Measurements from ENCODE around the gene PANX2.
"Not testable (repeated sequence)": the region's sequence is repeated elsewhere in the genome, so short reads cannot be mapped to it uniquely, and the experiment has no call there.

The PANX2 gene

DNA sequence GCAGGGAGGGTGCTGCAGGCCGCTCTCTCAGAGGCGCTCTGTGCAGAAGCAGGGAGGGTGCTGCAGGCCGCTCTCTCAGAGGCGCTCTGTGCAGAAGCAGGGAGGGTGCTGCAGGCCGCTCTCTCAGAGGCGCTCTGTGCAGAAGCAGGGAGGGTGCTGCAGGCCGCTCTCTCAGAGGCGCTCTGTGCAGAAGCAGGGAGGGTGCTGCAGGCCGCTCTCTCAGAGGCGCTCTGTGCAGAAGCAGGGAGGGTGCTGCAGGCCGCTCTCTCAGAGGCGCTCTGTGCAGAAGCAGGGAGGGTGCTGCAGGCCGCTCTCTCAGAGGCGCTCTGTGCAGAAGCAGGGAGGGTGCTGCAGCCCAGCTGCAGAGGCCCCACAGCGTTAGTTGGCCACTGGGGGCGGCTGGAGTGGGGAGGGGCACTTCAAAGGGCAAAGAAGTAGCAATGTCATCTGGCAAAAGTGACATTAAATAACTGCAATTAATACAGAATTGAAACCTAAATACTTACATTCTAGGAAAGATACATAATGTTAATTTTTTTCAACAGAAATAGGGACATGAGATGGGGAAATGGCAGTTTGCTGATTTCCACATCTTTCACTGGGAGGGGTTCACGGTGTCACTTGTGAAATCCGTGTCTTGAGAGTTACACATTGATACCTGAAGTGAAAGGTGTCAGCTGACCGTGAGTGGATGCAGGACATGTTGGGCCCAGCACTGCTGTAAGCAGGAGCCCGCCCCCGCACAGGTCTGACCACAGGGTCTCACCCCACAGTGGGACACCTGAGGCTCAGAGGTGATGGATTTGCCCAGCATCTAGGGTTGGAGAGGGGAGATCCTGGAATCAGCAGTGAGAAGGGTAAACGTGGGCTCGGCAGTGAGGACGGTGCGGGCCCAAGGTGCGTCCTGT lies 23.0 kb upstream of the PANX2 start:
- DNase-seq: not testable (repeated sequence)

DNA sequence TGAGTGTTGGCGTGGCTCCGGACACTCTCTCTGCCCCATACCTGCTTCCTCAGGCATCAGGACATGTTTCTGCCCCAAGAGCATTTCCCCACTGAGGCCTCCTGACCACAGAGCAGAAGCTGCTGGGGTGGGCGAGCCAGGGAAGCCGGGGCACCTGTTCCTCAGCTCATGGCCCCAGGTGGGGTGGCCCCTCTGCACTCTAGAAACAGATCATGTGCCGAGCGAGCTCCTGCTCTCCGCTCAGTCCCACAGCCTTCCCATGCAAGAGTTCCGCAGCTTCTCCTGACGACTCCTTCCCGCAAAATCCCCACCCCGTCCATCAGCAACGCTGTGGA lies 22.4 kb upstream of the PANX2 start:
- DNase-seq: no peak

DNA sequence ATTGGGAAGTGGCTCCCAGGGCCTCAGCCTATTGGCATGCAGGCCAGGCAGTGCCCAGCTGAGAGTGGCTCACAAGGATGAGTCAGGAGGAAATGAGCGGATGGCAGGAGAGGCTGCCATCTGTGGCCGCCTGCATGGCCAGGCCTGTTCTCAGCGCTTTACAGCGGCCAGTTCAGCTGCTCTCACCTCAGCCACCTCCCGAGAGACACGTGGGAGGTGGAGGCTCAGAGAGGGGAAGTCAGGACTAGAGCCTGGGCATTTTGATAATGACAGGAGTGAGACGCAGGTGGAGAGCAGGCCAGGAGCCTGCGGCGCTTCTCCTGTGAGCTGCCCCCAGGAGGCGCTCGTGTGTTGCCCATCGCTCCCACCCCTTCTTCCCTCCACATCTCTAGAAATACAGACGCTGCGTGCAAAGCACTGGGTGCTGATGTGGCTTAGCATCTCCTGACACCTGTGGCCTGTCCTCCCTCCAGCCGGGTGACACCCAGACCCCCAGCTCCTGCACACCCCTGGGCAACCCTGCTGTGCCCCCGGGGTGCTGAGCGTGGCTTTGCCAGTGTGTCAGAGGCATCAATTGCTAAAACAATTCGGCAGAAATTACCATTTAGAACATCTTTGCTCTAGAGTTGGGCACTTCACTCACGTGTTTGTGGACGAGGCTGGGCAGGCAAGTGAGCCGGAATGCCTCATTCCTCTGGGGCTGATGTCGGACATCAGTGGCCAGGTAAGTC lies 21.4 kb upstream of the PANX2 start:
- no peak for DNase-seq

DNA sequence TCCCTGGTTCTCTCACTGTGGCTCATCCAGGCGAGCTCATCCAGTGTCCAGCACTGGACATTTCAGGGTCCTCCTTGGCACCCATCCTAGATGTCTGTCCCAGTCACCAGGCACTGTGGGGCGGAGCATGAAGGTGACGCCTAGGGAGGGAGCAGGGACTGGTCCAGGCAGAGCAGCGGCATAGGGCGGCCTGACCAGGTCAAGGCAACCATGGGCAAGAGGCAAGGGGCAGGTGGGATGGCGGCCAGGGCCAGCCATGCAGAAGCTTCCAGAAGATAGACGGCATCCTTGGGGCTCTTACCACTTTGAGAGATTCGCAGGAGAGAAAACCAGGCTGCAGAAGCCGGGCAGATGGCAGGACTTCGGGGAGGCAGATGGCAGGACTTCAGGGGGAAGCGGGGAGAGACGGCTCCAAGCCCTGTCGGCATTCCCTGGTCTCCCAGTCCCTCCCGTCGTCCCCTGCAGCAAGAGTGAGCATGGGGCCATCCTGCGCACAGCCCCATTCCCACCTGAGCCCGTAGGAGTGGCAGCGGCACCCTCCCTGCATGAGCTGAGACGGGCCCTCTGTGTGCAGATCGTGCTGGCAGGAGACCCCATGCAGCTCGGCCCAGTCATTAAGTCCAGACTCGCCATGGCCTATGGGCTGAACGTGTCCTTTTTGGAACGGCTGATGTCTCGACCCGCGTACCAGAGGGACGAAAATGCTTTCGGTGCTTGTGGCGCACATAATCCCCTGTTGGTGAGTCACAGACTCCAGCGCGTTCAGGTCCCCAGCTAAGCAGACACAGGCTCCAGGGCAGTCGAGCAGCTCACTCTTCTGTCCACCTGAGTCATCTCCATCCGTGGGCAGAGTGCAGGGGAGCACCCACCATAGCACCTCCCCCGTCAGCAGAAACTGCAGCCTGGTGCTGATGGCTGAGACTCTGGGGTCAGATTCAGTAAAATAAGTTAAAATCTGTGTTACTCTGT lies 20.1 kb upstream of the PANX2 start:
- DNase-seq: no peak

DNA sequence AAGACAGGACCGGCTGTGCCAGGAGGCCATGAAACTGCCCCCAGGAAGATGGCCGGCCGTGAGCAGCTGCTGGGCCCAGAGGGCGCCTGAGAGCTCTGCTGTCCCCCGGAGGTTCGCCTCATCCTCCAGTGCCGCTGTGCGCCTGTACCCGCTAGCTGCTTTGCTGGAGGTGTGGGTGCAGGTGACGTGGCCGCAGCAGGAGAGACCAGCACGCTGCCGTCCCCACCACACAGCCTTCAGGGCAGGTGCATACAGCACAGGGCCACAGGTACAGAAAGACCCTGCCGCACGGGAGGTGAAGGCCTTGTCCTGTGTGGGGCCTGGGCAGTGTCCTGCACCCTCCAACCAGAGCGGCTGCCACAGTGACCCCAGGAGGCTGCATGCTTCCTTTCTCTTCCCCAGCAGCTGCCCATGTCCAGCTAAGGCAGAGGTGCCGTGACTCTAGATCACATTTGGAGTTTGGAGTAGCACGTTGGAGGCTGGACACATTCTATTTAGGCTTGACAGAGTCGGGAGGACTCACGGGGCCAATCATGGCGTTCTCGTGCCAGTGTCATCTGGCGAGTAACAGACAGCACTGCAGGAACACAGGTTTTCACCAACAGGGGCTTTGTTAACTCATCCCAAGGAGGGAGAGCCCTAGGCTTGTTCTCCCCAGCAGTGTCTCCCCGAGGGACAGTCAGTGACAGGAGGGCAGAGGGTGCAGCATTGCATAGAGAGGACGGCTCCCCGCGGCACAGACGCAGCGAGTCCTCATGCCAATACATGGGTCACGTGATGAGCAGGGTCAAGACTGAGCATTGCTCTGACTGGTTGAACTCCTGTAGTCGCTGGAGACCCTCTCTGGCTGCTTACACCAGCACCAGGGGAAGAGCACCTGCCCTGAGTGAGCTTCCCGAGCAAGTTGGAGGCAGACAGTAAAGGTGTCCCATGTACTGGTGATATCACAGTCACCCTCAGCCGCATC lies 18.7 kb upstream of the PANX2 start:
- DNase-seq: no peak

DNA sequence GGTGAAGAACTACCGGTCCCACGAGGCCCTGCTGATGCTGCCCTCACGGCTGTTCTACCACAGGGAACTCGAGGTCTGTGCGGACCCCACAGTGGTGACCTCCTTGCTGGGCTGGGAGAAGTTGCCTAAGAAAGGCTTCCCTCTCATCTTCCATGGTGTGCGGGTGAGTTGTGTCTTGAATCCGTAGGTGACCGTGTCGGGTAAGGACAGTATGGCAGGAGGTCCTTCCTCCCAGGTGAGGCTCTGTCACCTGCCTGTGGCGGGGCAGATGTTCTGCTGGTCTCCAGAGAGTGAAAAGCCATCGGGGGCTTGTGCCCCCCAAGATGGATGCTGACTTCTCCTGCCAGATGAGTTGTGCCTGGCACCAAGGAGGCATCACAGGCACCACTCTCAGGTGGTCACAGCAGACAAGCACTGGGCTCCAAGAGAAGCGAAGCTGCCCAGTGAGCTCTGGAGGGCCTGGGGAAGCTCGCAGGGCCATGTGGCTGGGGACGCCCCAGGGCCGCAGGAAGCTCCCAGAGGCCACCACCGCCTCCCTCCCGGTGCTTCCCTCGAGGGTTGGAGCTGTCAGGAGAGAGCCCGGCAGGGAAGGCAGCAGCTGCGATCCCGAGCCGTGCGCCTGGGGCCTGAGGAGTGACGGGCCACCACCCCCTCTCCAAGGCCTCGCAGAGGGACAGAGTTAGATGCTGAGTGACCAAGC lies 17.3 kb upstream of the PANX2 start:
- DNase-seq: no peak

DNA sequence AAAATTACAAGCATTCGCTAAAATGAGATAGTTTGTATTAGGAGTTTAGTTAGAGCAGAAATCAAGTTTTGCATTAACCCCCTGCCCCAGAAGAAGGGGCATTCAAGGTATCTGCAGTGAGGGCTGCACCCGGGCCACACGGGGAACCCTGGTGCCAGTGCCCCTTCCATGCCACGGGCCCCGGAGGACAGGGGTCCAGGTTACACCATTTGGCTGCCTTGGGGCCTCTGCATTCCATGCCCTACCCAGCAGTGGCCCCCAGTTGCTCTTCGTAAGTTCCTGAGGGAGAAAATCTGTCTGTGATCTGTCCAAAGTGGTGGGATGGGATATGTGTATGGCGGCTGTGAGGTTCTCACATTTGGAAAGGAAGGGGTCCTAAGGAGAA lies 16.8 kb upstream of the PANX2 start:
- DNase-seq: no peak

DNA sequence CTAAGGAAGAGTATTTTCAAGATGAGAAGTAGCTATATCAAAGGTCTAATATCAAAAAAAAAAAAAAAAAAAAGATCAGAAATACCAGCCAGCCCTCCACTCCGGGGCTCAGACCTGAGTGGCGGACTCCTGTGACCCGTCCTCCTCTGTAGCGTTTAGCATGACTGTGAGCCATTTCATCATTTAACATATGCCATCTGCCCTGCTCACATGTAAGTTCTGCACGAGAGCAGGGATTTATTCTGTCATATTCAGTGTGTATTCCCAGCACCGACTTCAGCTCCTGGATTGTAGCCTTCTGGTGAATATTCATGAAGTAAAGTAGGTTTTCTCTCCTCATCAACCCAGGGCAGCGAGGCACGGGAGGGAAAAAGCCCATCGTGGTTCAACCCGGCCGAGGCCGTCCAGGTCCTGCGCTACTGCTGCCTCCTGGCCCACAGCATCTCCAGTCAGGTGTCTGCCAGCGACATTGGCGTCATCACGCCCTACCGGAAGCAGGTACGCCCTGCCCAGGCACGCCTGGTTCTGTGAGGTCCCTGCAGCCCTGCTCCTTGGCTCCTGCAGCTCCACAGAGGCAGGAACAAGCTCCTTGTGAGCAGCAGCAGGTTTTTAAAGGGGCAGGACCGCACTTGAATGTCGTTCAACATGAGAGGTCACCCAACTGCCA lies 12.7 kb upstream of the PANX2 start:
- DNase-seq: no peak

DNA sequence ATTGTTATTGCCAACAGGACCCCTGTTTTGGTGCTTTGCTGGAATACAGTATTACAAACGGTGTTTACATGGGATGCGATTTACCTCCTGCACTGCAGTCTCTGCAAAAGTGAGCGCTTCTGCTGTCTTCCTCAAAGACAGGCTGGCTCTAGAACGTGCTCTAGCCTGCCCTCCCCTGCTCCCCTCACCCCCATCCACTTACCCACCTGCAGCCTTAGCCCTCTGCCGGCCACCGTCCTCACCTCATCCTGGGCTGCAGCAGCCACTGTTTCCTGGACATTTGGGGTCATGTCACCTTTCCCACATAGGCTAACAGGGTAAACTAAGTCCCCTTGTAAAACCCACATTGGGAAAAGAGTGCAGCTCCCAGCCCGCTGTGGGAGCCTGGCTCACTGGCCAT lies 9.6 kb upstream of the PANX2 start:
- DNase-seq: no peak

DNA sequence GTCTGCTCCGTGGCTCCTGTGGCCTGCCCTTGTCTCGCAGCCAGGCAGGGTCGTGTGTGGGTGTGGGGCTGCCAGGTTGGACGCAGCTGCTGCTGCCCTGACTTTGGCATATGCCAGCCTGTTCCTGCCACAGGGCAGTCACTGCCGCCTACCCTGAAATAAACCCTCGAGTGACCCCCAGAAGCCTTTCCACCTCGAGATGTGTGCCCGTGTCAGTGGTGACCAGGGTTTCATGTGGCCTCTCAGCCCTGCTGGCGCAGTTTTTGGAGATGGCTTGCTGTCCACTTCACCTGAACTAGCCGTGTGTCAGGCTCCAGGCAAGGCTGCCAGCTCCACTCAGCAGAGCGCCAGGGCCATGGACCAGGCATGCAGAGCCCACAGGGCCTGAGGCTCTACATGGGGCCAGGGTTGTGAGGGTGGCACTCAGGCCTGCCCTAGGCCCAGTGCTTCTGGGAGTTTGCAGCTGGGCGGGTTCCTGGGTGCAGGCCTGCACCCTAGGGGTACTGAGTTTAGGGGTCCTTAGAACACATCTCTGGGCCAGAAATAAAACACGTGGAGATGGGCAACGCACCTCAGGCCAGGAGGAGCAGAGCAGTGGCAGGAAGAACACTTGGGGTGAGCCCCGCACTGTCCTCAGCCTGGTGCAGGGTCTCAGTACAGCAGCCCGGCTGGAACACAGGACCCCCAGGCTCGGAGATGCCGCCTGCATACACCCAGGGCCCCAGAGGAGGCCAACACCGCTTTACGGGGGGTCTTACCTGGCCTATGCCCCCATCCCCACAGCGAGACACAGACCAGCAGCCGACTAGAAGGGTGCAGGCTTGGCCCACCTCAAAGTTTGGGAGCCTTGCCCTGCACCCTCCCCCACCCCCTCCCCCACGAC lies 8.8 kb upstream of the PANX2 start:
- no peak for DNase-seq

DNA sequence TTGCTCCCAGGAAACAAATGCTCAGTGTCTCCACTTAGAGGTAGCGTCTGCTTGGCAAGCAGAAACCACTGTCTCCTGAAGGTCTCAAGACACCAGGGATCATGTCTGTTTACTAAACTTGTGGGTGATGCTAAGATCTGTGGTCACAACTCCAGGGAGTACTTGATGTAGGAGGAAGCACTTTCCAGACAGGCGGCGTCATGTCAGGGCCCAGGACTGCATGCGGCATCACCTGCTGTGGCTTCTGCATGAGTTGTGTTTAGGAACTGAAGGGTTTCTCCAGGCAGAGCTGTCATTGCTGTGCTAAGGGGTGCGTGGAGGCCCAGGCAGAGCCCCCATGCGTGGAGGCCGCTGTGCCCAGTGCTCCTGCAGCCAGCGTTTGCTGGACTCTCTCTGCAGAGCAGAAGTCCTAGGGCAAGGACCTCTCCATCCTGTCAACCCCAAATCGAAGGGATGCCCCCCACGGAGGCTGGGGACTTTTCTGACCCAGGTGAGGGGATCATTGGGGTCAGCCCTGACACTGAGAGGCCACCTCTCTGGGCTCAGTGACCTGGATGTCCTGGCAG lies 8.1 kb upstream of the PANX2 start:
- no peak for DNase-seq

DNA sequence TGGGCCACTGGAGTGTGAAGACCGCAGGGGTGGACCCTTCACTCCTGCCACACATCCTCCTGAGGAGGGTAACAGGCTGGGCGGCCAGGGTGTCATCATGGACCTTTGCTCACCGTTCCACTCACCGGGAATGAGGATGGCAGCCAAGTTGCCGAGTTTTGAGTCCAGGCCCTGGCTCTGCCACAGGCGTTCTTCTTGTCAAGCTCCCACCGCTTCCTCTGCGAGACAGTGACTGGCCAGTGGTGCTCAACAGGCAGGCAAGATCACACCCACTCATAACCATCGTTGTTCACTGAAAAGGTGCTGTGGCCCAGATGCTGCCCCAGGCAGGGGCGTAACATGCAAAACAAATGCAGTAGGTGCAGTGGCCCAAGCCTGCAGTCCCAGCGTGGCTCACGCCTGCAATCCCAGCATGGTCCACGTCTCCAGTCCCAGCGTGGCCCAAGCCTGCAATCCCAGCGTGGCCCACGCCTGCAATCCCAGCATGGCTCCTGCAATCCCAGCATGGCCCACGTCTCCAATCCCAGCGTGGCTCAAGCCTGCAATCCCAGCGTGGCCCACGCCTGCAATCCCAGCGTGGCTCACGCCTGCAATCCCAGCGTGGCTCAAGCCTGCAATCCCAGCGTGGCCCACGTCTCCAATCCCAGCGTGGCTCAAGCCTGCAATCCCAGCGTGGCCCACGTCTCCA lies 5.0 kb upstream of the PANX2 start:
- DNase-seq: no peak

DNA sequence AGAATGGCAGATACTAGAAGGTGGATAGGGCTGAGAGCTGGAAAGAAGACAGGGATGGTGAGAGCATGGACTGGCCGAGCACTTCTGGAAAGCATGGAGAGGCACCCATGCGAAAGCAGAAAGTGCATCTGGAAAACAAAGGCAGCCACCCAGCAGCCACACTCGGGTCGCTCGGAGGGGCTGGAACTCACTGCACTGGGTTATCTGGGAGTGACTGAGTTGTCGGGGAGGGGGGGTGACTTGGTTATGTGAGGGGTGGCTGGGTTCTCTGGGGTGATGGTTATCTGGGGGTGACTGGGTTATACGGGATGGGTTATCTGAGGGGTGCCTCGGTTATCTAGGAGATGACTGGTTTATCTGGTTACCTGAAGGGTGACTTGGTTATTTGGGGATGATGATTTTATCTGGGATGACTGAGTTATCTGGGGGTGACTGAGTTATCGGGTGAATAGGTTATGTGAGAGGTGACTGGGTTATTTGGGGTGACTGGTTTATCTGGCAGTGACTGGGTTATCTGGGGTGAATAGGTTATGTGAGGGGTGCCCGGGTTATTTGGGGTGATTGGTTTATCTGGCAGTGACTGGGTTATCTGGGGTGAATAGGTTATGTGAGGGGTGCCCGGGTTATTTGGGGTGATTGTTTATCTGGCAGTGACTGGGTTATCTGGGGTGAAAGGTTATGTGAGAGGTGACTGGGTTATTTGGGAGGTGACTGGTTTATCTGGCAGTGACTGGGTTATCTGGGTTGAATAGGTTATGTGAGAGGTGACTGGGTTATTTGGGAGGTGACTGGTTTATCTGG lies 2.6 kb upstream of the PANX2 start:
- DNase-seq: no peak

DNA sequence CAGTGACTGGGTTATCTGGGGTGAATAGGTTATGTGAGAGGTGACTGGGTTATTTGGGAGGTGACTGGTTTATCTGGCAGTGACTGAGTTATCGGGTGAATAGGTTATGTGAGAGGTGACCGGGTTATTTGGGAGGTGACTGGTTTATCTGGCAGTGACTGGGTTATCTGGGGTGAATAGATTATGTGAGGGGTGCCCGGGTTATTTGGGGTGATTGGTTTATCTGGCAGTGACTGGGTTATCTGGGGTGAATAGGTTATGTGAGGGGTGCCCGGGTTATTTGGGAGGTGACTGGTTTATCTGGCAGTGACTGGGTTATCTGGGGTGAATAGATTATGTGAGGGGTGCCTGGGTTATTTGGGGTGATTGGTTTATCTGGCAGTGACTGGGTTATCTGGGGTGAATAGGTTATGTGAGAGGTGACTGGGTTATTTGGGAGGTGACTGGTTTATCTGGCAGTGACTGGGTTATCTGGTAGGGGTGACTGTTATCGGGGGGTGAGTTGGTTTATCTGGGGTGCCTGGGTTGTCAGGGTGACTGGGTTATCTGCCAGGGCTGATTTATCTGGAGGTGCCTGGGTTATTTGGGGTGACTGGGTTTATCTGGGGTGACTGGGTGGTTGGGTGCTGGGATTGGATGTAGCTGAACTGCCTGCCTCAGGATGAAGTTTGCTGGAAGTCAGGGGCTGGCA lies 1.9 kb upstream of the PANX2 start:
- not testable (repeated sequence) for DNase-seq

DNA sequence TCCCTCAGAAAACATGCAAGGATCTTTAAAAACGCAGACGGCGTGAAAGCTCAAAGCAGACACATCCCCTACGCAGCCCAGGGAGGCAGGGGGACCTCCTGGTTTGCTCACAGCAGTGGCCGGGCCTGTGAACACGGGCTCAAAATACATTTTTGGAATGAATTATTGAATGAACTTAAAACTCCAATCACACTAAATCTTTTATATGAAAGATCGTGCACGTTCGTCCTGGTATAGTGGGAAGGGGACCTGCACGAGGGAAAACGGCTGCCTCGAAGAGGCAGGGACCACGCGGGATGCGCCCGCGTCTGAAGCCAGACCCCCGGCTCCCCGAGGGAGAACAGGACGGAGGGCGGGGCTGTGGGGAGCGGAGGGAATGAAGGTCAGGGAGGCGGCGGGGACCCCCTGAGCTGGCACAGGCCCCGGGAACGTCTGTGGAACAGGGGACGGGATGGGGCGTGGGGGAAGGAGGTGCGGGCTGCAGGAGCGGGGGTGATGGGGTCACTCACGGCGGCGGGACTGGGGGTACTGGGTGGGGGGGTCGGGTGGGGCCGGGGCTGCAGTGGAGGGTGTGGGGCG lies 1.3 kb upstream of the PANX2 start:
- no peak for DNase-seq

DNA sequence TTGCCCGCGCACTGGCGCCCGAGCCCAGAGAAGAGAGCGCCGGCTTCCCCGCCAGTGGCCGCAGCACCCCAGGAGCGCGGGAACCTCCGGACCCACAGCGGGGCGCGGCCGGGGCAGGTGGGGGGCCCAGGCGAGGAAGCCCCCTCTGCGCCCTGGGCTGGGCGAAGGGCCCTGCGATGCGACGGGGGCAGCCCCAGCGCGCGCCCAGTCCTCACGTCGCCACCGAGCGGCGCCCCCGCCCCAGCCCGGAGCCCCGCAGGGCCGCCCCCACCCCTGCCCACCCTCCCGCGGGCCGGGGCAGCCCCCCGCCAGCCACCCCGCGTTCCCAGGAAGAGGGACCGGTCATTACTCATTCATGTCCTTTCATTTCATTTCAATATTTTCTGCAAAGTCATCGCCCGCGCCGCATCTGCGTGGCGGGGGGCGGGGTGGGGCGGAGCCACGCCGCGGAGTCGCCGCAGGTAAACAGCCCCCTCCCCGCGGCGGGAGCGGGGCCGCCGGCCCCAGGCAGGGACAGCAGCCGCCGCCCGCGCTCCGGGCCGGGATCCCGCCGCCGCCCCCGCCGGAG lies 673 bp upstream of the PANX2 start:
- no peak for DNase-seq

Measured in NCI-H187 (cell line).